HPDE6-E6E7 (cell line): Measurements from ENCODE around the gene ARFIP2.
A peak's percentile ranks its signal among the peaks of the same experiment; 100 is the strongest.
"Not testable (repeated sequence)": the region's sequence is repeated elsewhere in the genome, so short reads cannot be mapped to it uniquely, and the experiment has no call there.

Experiments
- DNase-seq: peaks from one replicate; pipeline ENCODE4 v3.0.0; 2011; ENCODE audit warnings: missing footprints; ENCODE audit errors: extremely low spot score

Gene ARFIP2, protein sequence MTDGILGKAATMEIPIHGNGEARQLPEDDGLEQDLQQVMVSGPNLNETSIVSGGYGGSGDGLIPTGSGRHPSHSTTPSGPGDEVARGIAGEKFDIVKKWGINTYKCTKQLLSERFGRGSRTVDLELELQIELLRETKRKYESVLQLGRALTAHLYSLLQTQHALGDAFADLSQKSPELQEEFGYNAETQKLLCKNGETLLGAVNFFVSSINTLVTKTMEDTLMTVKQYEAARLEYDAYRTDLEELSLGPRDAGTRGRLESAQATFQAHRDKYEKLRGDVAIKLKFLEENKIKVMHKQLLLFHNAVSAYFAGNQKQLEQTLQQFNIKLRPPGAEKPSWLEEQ

DNA sequence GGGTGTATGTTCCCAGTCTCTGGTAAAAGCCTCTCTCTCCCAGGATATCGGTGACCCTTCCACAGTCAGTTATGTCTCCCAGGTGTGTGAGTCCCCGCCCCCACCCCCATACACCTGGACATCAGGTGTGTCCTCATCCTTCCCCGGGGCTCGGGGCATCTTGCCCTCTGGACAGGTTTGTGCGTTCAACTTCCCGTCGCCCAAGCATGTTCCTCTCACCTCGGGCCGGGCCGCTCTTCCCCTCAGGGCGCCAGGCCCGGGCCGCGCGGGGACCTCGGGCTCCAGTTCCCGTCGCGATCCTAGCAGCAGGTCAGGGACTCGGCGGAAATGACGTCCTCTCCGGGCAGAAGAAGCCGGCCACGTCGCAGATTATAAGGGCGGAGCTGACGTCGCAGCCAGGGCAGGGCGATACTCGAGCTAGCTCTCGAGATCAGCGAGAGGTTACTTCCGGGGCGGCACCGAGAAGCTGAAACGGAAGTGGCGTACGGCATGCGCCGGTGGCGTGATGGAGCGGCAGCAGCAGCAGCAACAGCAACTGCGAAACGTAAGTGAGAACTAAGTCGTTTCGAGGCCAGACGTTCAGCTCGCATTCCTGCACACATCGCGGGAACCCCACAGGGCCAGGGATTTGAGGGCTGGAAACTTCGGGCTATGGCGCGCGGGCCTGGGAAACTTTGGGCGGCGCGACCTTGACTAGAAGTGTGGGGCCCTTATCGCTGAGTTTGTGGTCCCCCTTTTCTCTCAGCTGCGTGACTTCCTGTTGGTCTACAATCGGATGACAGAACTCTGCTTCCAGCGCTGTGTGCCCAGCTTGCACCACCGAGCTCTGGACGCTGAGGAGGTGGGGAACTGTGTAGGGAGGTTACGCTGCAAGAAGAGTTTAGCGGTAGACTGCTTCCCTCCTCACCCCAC lies at the start of gene ARFIP2, which contains the start of gene TIMM10B:
TSS of gene ARFIP2 (minus strand) at position 320 of the 912 bp plus-strand sequence. CDS start 910 bp downstream, outside the sequence.
TSS of gene TIMM10B (plus strand) at position 490 of the 912 bp plus-strand sequence. CDS start at position 506, 16 bp downstream.
- DNase-seq = peak; percentile 98

- no peak for DNase-seq
Measured at GRCh38 chr11:6530848-6531247, 49.7 kb upstream of the ARFIP2 start.

GRCh38 chr11:6529266-6529665 lies 48.1 kb upstream of the ARFIP2 start:
- DNase-seq = no peak

DNA sequence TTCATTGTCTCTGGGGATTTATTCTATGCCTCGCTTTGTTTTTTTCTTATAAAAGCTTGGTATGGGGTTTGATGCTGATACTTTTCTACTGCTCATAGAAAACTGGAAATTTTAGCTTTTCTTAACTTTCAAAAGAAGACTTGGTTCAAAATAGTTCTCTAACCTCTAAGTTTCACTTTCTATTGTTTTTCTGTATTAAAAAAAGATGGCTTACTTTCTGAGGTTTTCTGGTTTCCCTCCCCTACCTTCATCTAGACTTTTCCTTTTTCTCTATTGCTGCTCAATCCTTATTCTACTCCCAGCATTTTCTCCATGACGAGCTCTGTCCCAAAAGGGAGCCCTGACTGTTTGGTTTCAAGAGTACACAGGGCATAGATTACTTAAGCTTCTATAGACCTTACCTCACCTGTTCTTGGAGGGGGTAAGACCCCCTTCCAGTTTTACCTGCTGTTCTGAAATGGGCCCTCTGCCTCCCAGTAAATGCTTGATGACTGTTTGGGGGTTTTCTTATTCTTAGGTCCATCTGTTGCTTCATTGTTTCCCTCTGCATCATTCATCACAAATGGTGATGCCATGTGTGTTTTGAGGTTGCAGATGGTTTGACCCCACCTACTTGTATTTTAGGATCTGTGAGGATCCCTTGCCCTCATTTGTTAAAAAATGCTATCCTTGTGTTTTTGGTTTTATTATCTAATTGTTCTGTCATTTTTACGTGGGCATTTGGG lies 45.4 kb upstream of the ARFIP2 start:
- DNase-seq = no peak

- DNase-seq = peak; percentile 23
Measured at GRCh38 chr11:6523253-6523652, 42.1 kb upstream of the ARFIP2 start.

- DNase-seq = not testable (repeated sequence)
Measured at GRCh38 chr11:6521946-6522345, 40.8 kb upstream of the ARFIP2 start.

DNA sequence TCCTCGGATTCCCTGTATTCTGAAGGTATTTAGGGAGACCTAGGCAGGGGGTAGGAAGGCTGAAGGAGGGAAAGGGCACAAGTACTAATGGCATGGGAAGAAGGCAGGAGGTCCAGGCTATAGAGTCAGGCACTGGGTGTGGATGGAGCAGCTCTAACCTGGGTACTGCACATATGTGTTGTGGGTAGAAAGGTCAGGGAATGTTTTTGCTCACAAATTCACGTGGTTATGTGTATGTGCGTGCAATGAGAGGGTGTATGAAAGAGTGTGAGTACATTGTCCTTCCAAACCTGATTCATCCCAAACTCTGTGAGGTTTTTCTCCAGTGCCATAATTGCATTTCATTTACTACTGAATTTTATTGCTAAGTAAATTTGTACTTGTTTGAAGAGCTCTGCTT lies 39.1 kb upstream of the ARFIP2 start:
- DNase-seq = no peak

DNA sequence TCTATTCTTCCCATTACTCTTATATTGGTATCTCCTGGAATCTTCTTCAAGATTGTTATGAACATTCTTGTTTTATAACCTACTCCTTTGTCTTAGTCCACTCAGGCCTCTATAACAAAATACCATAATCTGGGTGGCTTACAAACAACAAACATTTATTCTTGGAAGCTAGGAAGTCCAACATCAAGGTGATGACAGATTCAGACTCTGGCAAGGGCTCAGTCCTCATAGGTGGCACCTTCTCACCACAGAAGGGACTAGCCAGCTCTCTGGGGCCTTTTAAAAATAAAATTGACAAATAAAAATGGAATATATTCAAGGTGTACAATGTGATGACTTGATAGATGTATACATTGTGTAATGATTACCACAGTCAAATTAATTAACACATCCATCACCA lies 35.7 kb upstream of the ARFIP2 start:
- no peak for DNase-seq

- DNase-seq = peak; percentile 40
Measured at GRCh38 chr11:6505577-6506240, 24.6 kb upstream of the ARFIP2 start.

DNA sequence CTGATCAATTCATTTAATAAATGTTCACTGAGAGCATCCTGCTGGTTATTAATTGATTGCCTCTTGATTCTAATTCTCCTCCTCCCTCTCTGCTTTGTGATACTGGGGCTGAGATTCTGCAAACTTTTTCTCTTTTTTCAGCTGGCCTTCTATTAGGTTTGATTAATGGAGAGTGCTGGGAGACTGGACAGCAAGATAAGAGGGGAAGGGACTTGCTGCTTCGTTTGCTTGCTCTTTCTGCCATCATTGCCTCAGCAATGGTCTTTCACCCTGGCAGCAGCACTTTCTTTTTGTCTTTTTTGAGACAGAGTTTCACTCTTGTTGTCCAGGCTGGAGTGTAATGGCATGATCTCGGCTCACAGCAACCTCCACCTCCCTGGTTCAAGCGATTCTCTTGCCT lies 23.0 kb upstream of the ARFIP2 start:
- no peak for DNase-seq

GRCh38 chr11:6502382-6502781 lies 21.3 kb upstream of the ARFIP2 start:
- no peak for DNase-seq

DNA sequence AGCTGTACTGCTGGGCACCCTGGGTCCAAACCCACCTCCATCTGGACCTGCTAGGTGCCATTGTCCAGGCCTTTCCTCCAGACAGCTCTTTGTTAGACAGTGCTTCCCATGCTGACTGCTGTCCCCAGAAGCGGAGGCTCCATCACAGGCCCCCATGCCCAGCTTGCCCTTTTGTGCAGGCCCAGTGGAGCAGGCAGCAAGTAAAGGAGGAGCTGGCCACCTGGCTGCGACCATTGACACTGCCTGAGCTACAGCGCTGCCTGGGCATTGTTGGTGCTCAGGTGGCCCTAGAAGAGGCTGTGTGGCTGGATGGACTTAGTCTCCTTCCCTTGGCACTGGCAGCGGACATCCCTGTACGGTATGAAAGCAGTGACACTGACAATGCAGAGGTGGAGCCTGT lies 17.4 kb upstream of the ARFIP2 start:
- DNase-seq = no peak

GRCh38 chr11:6498121-6498520 lies 17.0 kb upstream of the ARFIP2 start:
- no peak for DNase-seq

GRCh38 chr11:6497069-6497839 lies 16.1 kb upstream of the ARFIP2 start, which contains the start of gene DNHD1:
Gene DNHD1, plus strand, starts transcription at chr11:6497280. Its CDS starts 936 bp downstream, at chr11:6498216.
- no peak for DNase-seq

DNA sequence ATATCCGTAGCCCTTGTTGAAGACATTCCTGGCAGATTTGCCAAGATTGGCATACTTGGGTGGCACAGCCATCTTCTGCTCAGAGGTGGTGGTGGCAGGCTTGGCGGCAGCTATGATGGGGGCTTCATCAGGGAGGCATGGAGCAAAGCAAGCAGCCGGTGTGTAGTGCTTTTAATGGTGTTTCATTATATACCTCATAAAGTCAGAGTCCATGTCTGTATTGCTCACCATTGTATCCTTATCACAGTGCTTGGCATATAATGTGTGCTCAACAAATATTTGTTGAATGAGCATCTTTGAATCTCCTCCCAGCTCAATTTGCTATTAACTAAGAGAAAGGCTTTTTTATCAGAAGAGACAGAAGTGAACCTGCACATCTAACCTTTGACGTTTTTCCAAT lies 8.2 kb upstream of the ARFIP2 start:
- DNase-seq = no peak

DNA sequence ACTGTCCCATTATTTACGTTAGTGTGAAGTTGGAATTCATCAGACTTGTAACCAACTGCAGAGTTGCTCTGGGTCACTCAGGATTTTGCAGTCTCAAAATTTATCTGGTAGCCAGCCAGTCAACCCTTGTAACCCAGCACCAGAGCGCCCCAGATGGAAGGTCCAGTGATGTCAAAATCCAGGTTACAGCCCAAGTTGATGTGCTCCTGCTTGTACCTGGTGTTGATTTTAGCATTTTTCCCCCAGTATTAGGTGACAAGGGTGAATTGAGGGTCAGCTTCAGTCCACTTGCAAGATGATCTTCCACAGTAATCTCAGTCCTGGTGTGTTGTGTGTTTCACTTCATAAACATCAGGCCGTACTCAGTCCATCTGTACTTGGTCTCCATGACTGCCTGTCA lies 7.7 kb upstream of the ARFIP2 start:
- DNase-seq = no peak

GRCh38 chr11:6488342-6488741 lies 7.2 kb upstream of the ARFIP2 start:
- no peak for DNase-seq

DNA sequence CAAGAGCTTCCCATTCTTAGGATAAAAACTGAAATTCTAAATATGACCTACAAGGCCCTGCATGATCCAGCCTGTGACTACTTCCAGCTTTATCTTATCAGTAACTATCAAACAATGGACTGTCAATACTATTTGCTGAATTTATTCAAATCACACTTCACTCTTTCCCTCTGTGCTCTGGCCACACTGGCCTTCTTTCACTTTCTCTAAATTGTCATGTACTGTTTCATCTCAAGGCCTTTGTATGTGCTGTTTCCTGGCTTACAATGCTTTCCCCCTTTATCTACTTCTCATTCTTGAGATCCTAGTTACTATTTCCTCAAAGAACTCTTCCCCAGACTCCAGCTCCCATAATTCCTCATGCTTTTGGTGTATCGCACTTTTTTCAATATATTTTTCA lies 5.8 kb upstream of the ARFIP2 start:
- DNase-seq = no peak

- no peak for DNase-seq
Measured at GRCh38 chr11:6486256-6486655, 5.1 kb upstream of the ARFIP2 start.

- DNase-seq = no peak
Measured at GRCh38 chr11:6485661-6486060, 4.5 kb upstream of the ARFIP2 start.

DNA sequence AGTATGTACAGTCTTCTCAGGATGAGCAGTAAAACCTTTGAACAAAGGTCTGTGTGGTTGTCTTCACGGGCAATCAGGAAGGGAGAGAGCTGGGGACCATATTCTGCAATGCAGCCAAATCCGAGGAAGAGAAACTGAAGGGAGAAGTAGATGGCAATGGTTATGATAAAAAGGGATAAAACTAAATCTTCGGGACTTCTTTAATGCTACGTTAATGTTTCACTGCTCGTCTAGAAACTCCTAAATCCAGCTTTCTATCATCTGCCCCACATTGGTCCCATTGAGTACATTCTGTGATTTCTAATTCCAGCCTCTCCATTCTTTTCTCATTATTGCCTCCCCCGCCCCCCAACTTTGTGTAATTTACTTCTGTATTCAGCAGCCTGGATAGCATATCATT lies 1.9 kb upstream of the ARFIP2 start:
- no peak for DNase-seq
